ENCODE data around the gene MYO5B.

MYO5B gene

DNA sequence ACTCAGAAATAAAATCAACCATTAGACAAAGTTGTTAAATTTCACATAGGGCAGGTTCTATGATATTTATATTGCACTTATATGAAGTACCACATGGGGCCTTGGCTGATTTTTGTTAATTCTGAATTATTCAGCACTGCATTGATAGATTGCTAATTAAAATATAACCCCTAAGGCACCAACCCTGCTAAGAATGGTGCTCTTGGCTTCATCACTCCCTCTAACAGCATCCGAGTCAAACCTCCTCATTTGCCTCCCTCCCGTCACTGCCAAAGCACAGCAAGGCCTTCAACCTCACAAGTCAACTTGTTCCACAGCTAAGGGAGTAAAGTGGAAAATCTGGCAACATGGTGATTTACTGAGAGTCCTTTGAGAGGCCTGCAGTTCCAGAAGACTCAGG lies 27.0 kb downstream of the MYO5B start:
- no peak for DNase-seq (ENCODE audit: low read depth)
- TF ChIP-seq, protein P1, sequence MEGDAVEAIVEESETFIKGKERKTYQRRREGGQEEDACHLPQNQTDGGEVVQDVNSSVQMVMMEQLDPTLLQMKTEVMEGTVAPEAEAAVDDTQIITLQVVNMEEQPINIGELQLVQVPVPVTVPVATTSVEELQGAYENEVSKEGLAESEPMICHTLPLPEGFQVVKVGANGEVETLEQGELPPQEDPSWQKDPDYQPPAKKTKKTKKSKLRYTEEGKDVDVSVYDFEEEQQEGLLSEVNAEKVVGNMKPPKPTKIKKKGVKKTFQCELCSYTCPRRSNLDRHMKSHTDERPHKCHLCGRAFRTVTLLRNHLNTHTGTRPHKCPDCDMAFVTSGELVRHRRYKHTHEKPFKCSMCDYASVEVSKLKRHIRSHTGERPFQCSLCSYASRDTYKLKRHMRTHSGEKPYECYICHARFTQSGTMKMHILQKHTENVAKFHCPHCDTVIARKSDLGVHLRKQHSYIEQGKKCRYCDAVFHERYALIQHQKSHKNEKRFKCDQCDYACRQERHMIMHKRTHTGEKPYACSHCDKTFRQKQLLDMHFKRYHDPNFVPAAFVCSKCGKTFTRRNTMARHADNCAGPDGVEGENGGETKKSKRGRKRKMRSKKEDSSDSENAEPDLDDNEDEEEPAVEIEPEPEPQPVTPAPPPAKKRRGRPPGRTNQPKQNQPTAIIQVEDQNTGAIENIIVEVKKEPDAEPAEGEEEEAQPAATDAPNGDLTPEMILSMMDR (IDR thresholded peaks at IDR 0.05; ENCODE audit: control insufficient read depth, insufficient read depth, low read depth, low read length, missing control alignments): no peak
- no peak overlapping the region for H3K4me3 ChIP-seq (ENCODE audit: control insufficient read depth, low read depth, low read length)

DNA sequence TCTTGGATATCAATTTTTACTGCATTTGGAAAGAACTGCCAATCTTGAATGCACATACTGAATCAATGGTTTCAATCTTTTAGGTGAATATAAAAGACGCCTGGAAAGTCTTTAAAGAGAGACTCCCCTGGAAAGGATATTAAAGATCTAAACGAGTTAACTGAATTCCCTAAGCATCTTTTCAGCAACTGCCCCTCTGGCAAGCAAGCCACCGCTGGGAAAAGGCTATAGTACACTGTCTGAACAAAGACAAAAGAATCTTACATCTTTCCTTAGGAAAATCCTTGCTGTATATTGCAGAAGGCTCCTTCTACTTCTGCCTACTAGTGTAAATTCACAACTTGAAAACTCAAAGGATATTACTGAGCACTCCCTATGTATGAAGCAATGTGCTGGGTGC lies 28.0 kb downstream of the MYO5B start:
- no peak for DNase-seq (ENCODE audit: low read depth)
- TF ChIP-seq, protein P1 (IDR thresholded peaks at IDR 0.05; ENCODE audit: control insufficient read depth, insufficient read depth, low read depth, low read length, missing control alignments): no peak
- H3K4me3 ChIP-seq (ENCODE audit: control insufficient read depth, low read depth, low read length): no peak overlapping the region

- DNase-seq (ENCODE audit: low read depth): no peak
- H3K4me3 ChIP-seq (ENCODE audit: control insufficient read depth, low read depth, low read length): no peak overlapping the region
- TF ChIP-seq, protein P1 (IDR thresholded peaks at IDR 0.05; ENCODE audit: control insufficient read depth, insufficient read depth, low read depth, low read length, missing control alignments): no peak
These were observed 31.4 kb downstream of the MYO5B start for GRCh38 chr18:50163505-50163904.

GRCh38 chr18:50162486-50163304 lies 32.3 kb downstream of the MYO5B start:
- TF ChIP-seq, protein P1 (IDR thresholded peaks at IDR 0.05; ENCODE audit: control insufficient read depth, insufficient read depth, low read depth, low read length, missing control alignments): no peak
- H3K4me3 ChIP-seq (ENCODE audit: control insufficient read depth, low read depth, low read length): no peak overlapping the region
- no peak for DNase-seq (ENCODE audit: low read depth)

- TF ChIP-seq, protein P1 (IDR thresholded peaks at IDR 0.05; ENCODE audit: control insufficient read depth, insufficient read depth, low read depth, low read length, missing control alignments): no peak
- no peak for DNase-seq (ENCODE audit: low read depth)
- H3K4me3 ChIP-seq (ENCODE audit: control insufficient read depth, low read depth, low read length): no peak overlapping the region
These were observed 33.2 kb downstream of the MYO5B start for GRCh38 chr18:50161597-50162205.

GRCh38 chr18:50159654-50160046 lies 35.3 kb downstream of the MYO5B start:
- TF ChIP-seq, protein P1 (IDR thresholded peaks at IDR 0.05; ENCODE audit: control insufficient read depth, insufficient read depth, low read depth, low read length, missing control alignments): no peak
- H3K4me3 ChIP-seq (ENCODE audit: control insufficient read depth, low read depth, low read length): no peak overlapping the region
- DNase-seq (ENCODE audit: low read depth): no peak

Data from AG09309 (cell line).